ENCODE data around the gene TSSK6. TPM values are rescaled to one million over a fixed set of nuclear protein-coding genes. Genes with fewer than 3 reads are reported as not detected.

Gene TSSK6
- total and polyA plus RNA-seq, 2 experiments from 2014 or later = 0.60 to 11.9 TPM

DNA sequence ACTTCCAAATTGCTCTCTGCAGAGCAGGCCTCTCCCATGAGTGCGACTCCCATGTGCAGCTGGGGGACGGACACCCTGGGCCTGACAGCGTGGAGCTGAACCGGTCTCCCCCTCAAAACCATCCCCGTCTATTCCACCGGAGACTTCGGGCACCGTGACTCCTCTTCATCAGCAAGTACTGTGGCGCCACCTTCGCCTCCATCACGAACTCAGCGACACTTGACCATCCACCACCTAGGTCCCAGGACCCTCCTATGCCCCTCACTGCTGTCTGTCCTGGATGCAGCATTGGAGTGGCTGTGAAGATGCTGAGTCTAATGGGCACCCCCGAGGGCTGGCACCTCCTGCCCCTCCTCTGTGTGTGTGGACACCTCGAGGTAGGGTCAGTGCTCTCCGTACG lies 43.3 kb upstream of the TSSK6 start:
- Histone ChIP-seq H3K27ac (no peak overlapping the region), H3K4me1 (ENCODE audit: low read depth) (no peaks in the 10 kb centered on the region), H3K36me3 (no peaks in the 10 kb centered on the region), H3K4me3 (no peak overlapping the region), H3K9me3 (ENCODE audit: low read depth) (no peaks in the 10 kb centered on the region), H3K27me3 (no peaks in the 10 kb centered on the region)
- TF ChIP-seq, protein P1, sequence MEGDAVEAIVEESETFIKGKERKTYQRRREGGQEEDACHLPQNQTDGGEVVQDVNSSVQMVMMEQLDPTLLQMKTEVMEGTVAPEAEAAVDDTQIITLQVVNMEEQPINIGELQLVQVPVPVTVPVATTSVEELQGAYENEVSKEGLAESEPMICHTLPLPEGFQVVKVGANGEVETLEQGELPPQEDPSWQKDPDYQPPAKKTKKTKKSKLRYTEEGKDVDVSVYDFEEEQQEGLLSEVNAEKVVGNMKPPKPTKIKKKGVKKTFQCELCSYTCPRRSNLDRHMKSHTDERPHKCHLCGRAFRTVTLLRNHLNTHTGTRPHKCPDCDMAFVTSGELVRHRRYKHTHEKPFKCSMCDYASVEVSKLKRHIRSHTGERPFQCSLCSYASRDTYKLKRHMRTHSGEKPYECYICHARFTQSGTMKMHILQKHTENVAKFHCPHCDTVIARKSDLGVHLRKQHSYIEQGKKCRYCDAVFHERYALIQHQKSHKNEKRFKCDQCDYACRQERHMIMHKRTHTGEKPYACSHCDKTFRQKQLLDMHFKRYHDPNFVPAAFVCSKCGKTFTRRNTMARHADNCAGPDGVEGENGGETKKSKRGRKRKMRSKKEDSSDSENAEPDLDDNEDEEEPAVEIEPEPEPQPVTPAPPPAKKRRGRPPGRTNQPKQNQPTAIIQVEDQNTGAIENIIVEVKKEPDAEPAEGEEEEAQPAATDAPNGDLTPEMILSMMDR (IDR thresholded peaks at IDR 0.05; ENCODE audit: low read depth, low read length) = no peak
- DNase-seq (ENCODE audit: low read depth in 1 of 2, low spot score in 1 of 2) = no peak

DNA sequence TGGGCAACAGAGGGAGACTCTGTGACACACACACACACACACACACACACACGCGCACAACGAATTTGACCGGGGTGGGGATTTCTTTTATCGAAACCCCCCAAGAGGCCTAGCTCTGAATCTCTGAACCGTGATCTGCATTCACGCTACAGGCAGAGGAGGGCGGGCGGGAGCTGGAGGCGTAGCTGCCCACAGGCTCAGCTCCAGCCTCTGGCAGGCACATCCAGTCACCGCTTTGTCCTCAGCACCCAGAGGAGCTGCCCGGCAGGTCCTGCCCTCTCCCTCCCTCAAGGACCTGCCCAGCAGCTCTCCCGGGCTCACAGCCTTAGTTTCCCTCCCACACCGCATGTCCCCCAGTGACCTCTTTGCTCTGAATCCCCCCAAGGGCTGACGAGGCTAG lies 42.7 kb upstream of the TSSK6 start:
- no peaks in the 10 kb centered on the region for H3K27me3 ChIP-seq
- H3K27ac ChIP-seq = no peak overlapping the region
- TF ChIP-seq, protein P1 (IDR thresholded peaks at IDR 0.05; ENCODE audit: low read depth, low read length) = no peak
- H3K4me1 ChIP-seq (ENCODE audit: low read depth) = no peaks in the 10 kb centered on the region
- H3K9me3 ChIP-seq (ENCODE audit: low read depth) = no peaks in the 10 kb centered on the region
- no peak for DNase-seq (ENCODE audit: low read depth in 1 of 2, low spot score in 1 of 2)
- no peaks in the 10 kb centered on the region for H3K36me3 ChIP-seq
- H3K4me3 ChIP-seq = no peak overlapping the region

DNA sequence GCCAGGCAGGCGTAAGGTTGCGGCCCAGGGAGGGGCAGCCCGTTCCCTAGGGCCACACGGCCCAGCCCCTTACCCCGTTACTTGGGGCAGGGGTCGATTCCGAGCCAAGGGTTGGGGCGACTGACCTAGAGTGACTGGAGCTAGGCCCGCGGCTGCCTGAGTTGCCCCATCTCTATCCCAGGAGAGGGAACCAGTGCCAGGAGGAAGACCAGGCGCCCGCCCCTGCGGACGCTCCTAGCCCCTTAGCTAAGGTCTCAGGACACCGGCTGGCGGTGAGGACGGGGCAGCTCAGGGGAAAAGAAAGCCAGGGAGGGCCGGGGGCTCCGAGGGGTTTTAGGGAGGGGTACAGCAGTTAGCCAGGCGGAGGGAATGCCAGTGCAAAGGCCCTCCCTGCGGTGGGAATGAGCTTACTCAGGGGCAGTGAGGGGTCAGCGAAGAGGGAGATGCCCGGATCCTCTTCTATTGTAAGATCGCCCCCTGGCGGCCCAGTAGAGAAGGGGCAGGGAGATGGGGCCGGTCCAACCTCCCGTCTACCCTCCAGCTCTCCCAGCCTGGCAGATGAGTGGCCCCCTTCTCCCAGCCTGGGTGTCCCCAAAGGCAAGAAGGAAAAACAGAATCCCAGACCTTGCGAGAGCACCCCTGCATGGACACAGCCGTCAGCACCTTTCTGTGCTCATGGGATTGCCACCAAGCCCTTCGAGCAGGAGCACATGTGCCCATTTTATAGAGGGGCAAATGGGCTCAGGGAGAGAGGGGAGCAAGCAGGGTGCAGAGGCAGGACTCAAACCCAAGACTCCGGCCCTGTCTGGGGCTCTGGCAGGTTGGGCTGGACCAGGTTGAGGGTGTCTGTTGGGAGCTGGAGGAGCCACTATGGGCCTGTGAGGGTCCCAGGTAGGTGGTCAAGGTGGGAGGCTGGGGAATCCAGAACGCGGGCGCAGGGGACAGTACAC lies 39.0 kb upstream of the TSSK6 start:
- Histone ChIP-seq H3K36me3 (no peaks in the 10 kb centered on the region), H3K27ac (no peak overlapping the region), H3K4me1 (ENCODE audit: low read depth) (no peaks in the 10 kb centered on the region), H3K4me3 (no peak overlapping the region), H3K27me3 (no peaks in the 10 kb centered on the region), H3K9me3 (ENCODE audit: low read depth) (no peaks in the 10 kb centered on the region)
- DNase-seq (ENCODE audit: low read depth in 1 of 2, low spot score in 1 of 2) = peak; percentile 53 to 61
- TF ChIP-seq, protein P1 (IDR thresholded peaks at IDR 0.05; ENCODE audit: low read depth, low read length) = peak; percentile 76

DNA sequence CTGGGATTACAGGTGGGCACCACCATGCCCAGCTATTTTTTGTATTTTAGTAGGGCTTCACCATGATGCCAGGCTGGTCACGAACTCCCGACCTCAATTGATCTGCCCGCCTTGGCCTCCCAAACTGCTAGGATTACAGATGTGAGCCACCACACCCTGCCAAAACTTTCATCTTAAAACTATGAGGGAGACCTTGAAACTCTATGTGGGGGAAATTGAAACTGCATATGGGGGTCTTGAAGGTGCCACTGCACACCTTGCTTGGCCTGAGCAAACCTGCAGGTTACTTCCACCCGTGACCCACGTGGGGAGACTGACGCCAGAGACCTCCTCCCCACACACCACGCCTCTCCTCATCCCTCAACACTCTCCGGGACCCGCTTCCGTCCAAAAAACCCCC lies 38.3 kb upstream of the TSSK6 start:
- H3K4me1 ChIP-seq (ENCODE audit: low read depth) = no peaks in the 10 kb centered on the region
- H3K9me3 ChIP-seq (ENCODE audit: low read depth) = no peaks in the 10 kb centered on the region
- DNase-seq (ENCODE audit: low read depth in 1 of 2, low spot score in 1 of 2) = no peak
- no peak overlapping the region for H3K4me3 ChIP-seq
- no peaks in the 10 kb centered on the region for H3K27me3 ChIP-seq
- no peaks in the 10 kb centered on the region for H3K36me3 ChIP-seq
- H3K27ac ChIP-seq = no peak overlapping the region
- TF ChIP-seq, protein P1 (IDR thresholded peaks at IDR 0.05; ENCODE audit: low read depth, low read length) = no peak

DNA sequence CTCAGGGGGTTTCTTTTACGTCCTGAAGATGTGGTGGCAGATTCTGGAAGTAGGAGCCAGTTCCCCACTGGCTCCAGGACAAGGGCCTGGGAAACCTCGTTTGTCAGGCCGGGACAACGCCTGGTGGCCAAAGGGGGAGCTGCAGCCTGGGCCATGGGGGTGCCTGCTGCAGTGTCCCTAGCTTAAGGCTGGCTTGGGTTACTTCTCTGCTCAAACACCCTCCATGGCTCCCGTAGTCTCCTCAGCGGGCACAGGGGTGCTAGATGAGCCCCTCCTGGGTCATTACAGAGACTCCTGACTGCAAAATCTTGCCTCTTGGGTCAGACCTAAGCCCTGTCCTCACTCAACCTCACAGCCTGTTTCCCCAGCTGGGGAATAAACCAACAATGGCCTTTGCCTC lies 37.5 kb upstream of the TSSK6 start:
- H3K27ac ChIP-seq = no peak overlapping the region
- no peaks in the 10 kb centered on the region for H3K27me3 ChIP-seq
- TF ChIP-seq, protein P1 (IDR thresholded peaks at IDR 0.05; ENCODE audit: low read depth, low read length) = peak; percentile 69
- H3K4me1 ChIP-seq (ENCODE audit: low read depth) = no peaks in the 10 kb centered on the region
- H3K9me3 ChIP-seq (ENCODE audit: low read depth) = no peaks in the 10 kb centered on the region
- H3K36me3 ChIP-seq = no peaks in the 10 kb centered on the region
- H3K4me3 ChIP-seq = no peak overlapping the region
- peak; percentile 50 to 56 for DNase-seq (ENCODE audit: low read depth in 1 of 2, low spot score in 1 of 2)
